Smooth muscle cell (in vitro differentiated cells): ENCODE measurements around the gene ASIC2. TPM values are rescaled to one million over a fixed set of nuclear protein-coding genes. Genes with fewer than 3 reads are reported as not detected.

ENCODE experiments used
- DNase-seq: peaks from one replicate; lab custom pipeline; 2025; ENCODE audit not compliant: unreplicated experiment; lab: John Stamatoyannopoulos, UW
- H2AFZ ChIP-seq: fragments of 200-600 bp; sonication (generic); 2 replicates; pipeline ENCODE4 v1.6.0; 2016; ENCODE audit warnings: antibody characterized with exemption, low read depth, mild to moderate bottlenecking
- H3F3A ChIP-seq: fragments of 200-600 bp; sonication (generic); 2 replicates; pipeline ENCODE4 v1.6.0; 2017; ENCODE audit warnings: antibody characterized with exemption, low read depth
- H3K27ac ChIP-seq: fragments of 200-600 bp; sonication (generic); 2 replicates; pipeline ENCODE4 v1.5.1; 2016; ENCODE audit warnings: low read depth, mild to moderate bottlenecking
- H3K27me3 ChIP-seq: fragments of 200-600 bp; sonication (generic); 2 replicates; pipeline ENCODE4 v1.6.1; 2016; ENCODE audit warnings: low read depth, mild to moderate bottlenecking
- H3K36me3 ChIP-seq: fragments of 200-600 bp; sonication (generic); 2 replicates; pipeline ENCODE4 v1.5.1; 2016; ENCODE audit warnings: low read depth
- H3K4me1 ChIP-seq: fragments of 200-600 bp; sonication (generic); 2 replicates; pipeline ENCODE4 v1.5.1; 2016; ENCODE audit warnings: low read depth
- H3K4me2 ChIP-seq: fragments of 200-600 bp; sonication (generic); 2 replicates; pipeline ENCODE4 v1.6.0; 2016; ENCODE audit warnings: mild to moderate bottlenecking
- H3K4me3 ChIP-seq: fragments of 200-600 bp; sonication (generic); 2 replicates; pipeline ENCODE4 v1.5.1; 2016; ENCODE audit warnings: mild to moderate bottlenecking
- H3K79me2 ChIP-seq: fragments of 200-600 bp; sonication (generic); 2 replicates; pipeline ENCODE4 v1.6.0; 2016; ENCODE audit warnings: low read depth, mild to moderate bottlenecking
- H3K9ac ChIP-seq: fragments of 200-600 bp; sonication (generic); 2 replicates; pipeline ENCODE4 v1.6.0; 2016; ENCODE audit warnings: low read depth
- H3K9me3 ChIP-seq: fragments of 200-600 bp; sonication (generic); replicated peaks from 2 replicates; pipeline ENCODE4 v1.5.1; 2016; ENCODE audit warnings: low read depth
- H4K20me1 ChIP-seq: fragments of 200-600 bp; sonication (generic); 2 replicates; pipeline ENCODE4 v1.6.0; 2016; ENCODE audit warnings: low read depth
- CTCF ChIP-seq: fragments of 200-600 bp; sonication (generic); IDR thresholded peaks from 2 replicates; pipeline ENCODE4 v1.5.1; 2017; ENCODE audit warnings: borderline replicate concordance, mild to moderate bottlenecking, antibody characterized with exemption; ENCODE audit not compliant: insufficient read depth, poor library complexity, severe bottlenecking
- WGBS: methylation state at CpG from one replicate; pipeline ENCODE4 v1.1.7; 2016; ENCODE audit warnings: low lambda C conversion rate; 5-methylcytosine and 5-hydroxymethylcytosine counted together
- polyA plus RNA-seq: library from polyadenylated mRNA; unstranded; fragments of >200 nt; fragmentation: Nextera tagmentation; extraction: Ambion mirVana; gene quantifications from 2 replicates; pipeline ENCODE4 v1.2.1, GENCODE V29; 2016
- total RNA-seq: library from RNA; depleted of rRNA; stranded (reverse); fragments of >200 nt; gene quantifications from 2 replicates; pipeline ENCODE4 v1.2.3, GENCODE V29; 2014

Gene ASIC2
- total and polyA plus RNA-seq, 2 experiments from 2014 or later = 0.18 to 0.23 TPM

DNA sequence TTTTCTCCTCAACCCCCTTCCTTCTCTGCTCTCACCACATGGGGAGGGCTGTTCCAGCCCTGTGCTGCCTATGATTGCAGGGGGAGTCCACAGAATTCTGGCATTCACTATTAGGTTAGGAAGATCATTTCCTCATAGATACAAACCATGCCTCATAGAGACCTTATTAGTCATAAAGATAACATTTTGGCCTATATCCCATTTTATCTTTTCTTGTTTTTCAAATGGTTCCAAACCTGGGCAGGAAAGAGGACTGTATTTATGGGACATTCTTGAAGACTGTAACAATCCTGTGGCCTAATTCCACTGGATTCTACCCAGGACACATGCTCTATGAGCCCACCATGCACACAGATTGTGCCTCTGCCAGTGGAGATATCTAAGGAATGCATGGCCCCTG, 51.7 kb downstream of the ASIC2 start:
- no peak overlapping the region for H3K4me3 ChIP-seq
- no peak overlapping the region for H2AFZ ChIP-seq
- no peak overlapping the region for H3K4me2 ChIP-seq
- H3K9ac ChIP-seq = no peak overlapping the region
- no peaks in the 10 kb centered on the region for H3K9me3 ChIP-seq
- no peak for TF ChIP-seq CTCF
- no peak overlapping the region for H3K27ac ChIP-seq
- no peaks in the 10 kb centered on the region for H3K36me3 ChIP-seq
- H4K20me1 ChIP-seq = no peaks in the 10 kb centered on the region
- H3F3A ChIP-seq = no peaks in the 10 kb centered on the region
- H3K79me2 ChIP-seq = no peaks in the 10 kb centered on the region
- no peaks in the 10 kb centered on the region for H3K4me1 ChIP-seq
- H3K27me3 ChIP-seq = peaks cover 4% of the 10 kb centered on the region
- no peak for DNase-seq

DNA sequence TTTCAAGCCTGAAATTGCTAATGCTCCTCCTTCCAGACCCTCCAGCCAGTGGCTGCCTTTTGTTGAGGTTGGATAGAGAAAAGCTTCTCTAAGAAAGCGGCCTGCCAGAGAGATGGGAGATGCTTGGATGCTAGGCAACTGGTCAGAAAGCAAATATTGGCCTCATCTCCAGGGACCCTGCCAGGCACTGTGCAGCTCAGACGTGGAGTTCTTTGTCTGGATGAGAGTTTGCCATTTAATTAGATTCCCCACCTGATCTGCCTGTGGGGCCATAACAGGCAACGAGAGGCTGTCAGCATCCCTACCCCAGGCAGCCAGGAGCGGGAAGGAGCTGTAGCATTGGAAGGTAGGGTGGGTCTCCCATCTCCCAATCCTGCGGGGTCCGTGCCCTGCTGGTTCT, 52.7 kb downstream of the ASIC2 start:
- peaks cover 4% of the 10 kb centered on the region for H3K27me3 ChIP-seq
- no peak overlapping the region for H3K27ac ChIP-seq
- no peak overlapping the region for H2AFZ ChIP-seq
- DNase-seq = no peak
- no peaks in the 10 kb centered on the region for H3K4me1 ChIP-seq
- H3K36me3 ChIP-seq = no peaks in the 10 kb centered on the region
- 95% methylated on average over 6 of the region's 6 CpGs for WGBS
- TF ChIP-seq CTCF = no peak
- H3K9ac ChIP-seq = no peak overlapping the region
- no peaks in the 10 kb centered on the region for H3F3A ChIP-seq
- H3K4me3 ChIP-seq = no peak overlapping the region
- no peaks in the 10 kb centered on the region for H4K20me1 ChIP-seq
- H3K79me2 ChIP-seq = no peaks in the 10 kb centered on the region
- H3K4me2 ChIP-seq = no peak overlapping the region
- H3K9me3 ChIP-seq = no peaks in the 10 kb centered on the region

- Histone ChIP-seq H3K79me2 (no peaks in the 10 kb centered on the region), H3F3A (no peaks in the 10 kb centered on the region), H3K4me1 (no peaks in the 10 kb centered on the region), H3K27me3 (peaks cover 4% of the 10 kb centered on the region), H2AFZ (no peak overlapping the region), H3K9ac (no peak overlapping the region), H3K27ac (no peak overlapping the region), H4K20me1 (no peaks in the 10 kb centered on the region), H3K9me3 (no peaks in the 10 kb centered on the region), H3K4me2 (no peak overlapping the region), H3K36me3 (no peaks in the 10 kb centered on the region), H3K4me3 (no peak overlapping the region)
- no peak for DNase-seq
- TF ChIP-seq CTCF = no peak
- 85% methylated on average over 1 of the region's 1 CpG for WGBS
Measured at GRCh38 chr17:33239702-33240101, 53.4 kb downstream of the ASIC2 start.

- no peak overlapping the region for H3K27ac ChIP-seq
- TF ChIP-seq CTCF = no peak
- no peaks in the 10 kb centered on the region for H3F3A ChIP-seq
- H4K20me1 ChIP-seq = no peaks in the 10 kb centered on the region
- no peaks in the 10 kb centered on the region for H3K9me3 ChIP-seq
- no peaks in the 10 kb centered on the region for H3K36me3 ChIP-seq
- H3K4me1 ChIP-seq = no peaks in the 10 kb centered on the region
- no peak overlapping the region for H2AFZ ChIP-seq
- no peak overlapping the region for H3K9ac ChIP-seq
- no peaks in the 10 kb centered on the region for H3K79me2 ChIP-seq
- H3K27me3 ChIP-seq = no peaks in the 10 kb centered on the region
- 45% methylated on average over 6 of the region's 6 CpGs for WGBS
- peak overlapping the region; percentile 58 for H3K4me2 ChIP-seq
- DNase-seq = peak; percentile 23
- no peak overlapping the region for H3K4me3 ChIP-seq
Measured at GRCh38 chr17:33234930-33235685, 58.0 kb downstream of the ASIC2 start.
